Raji (cell line): ENCODE results near the gene CNGA3.

Experiments used
- POLR2A ChIP-seq: IDR thresholded peaks from 2 replicates; pipeline ENCODE4 v1.6.1; 2011; ENCODE audit warnings: low read depth, low read length, control low read depth; ENCODE audit not compliant: insufficient read depth

Gene CNGA3

GRCh38 chr2:98403878-98404277 is 57.6 kb downstream of the CNGA3 start:
- no peak for TF ChIP-seq POLR2A

GRCh38 chr2:98404556-98405250 is 58.4 kb downstream of the CNGA3 start:
- TF ChIP-seq POLR2A = no peak

GRCh38 chr2:98405301-98405700 is 59.0 kb downstream of the CNGA3 start:
- no peak for TF ChIP-seq POLR2A

- TF ChIP-seq POLR2A = no peak
Measured at GRCh38 chr2:98408155-98408554, 61.9 kb downstream of the CNGA3 start.

GRCh38 chr2:98412751-98413458 is 66.6 kb downstream of the CNGA3 start:
- no peak for TF ChIP-seq POLR2A

- no peak for TF ChIP-seq POLR2A
Measured at GRCh38 chr2:98416383-98417159, 70.3 kb downstream of the CNGA3 start.

- TF ChIP-seq POLR2A = no peak
Measured at GRCh38 chr2:98419544-98419943, 73.3 kb downstream of the CNGA3 start.

- TF ChIP-seq POLR2A = no peak
Measured at GRCh38 chr2:98419977-98420725, 73.9 kb downstream of the CNGA3 start.

- no peak for TF ChIP-seq POLR2A
Measured at GRCh38 chr2:98422449-98422848, 76.2 kb downstream of the CNGA3 start.

- TF ChIP-seq POLR2A = no peak
Measured at GRCh38 chr2:98426771-98427170, 80.5 kb downstream of the CNGA3 start.

GRCh38 chr2:98432145-98432544 is 85.9 kb downstream of the CNGA3 start:
- TF ChIP-seq POLR2A = no peak

- TF ChIP-seq POLR2A = no peak
Measured at GRCh38 chr2:98433363-98433964, 87.2 kb downstream of the CNGA3 start.

GRCh38 chr2:98434492-98434891 is 88.2 kb downstream of the CNGA3 start:
- TF ChIP-seq POLR2A = no peak

- no peak for TF ChIP-seq POLR2A
Measured at GRCh38 chr2:98436734-98437133, 90.5 kb downstream of the CNGA3 start.
